CD14-positive monocyte (primary cell): ENCODE results near the gene SATB2. TPM values are rescaled to one million over a fixed set of nuclear protein-coding genes. Genes with fewer than 3 reads are reported as not detected.

Experiments
- DNase-seq, 3 donors: peaks; one replicate each; pipeline ENCODE4 v3.0.0-alpha.2; 2011 to 2022
- H2AFZ ChIP-seq: 2 replicates; pipeline ENCODE4 v1.6.0; 2012; ENCODE audit warnings: mild to moderate bottlenecking, low read depth, low read length, inconsistent platforms; ENCODE audit not compliant: insufficient read depth, poor library complexity, severe bottlenecking
- H3K27ac ChIP-seq, 2 donors: 1 replicate in 1 of 2; 2 replicates in 1 of 2; pipeline ENCODE4 v1.5.1; 2012 to 2013; ENCODE audit warnings: low read length in 2 of 2, control low read depth in 1 of 2, inconsistent platforms in 1 of 2, low read depth in 1 of 2, mild to moderate bottlenecking in 1 of 2
- H3K27me3 ChIP-seq, 2 donors: one replicate each; pipeline versions ENCODE4 v1.6.0 to v1.6.1; 2011 to 2013; ENCODE audit warnings: low read length in 2 of 2; ENCODE audit not compliant: control insufficient read depth in 2 of 2, insufficient read depth in 2 of 2
- H3K36me3 ChIP-seq, 2 donors: replicated peaks in 1 of 2; 1 replicate in 1 of 2; 2 replicates in 1 of 2; pipeline versions ENCODE4 v1.5.1 to v1.6.1; 2012 to 2013; ENCODE audit warnings: low read length in 2 of 2, control low read depth in 1 of 2, inconsistent platforms in 1 of 2, mild to moderate bottlenecking in 1 of 2; ENCODE audit not compliant: insufficient read depth in 2 of 2, control insufficient read depth in 1 of 2
- H3K4me1 ChIP-seq, 2 donors: 1 replicate in 1 of 2; 2 replicates in 1 of 2; pipeline versions ENCODE4 v1.5.1 to v1.6.1; 2012 to 2013; ENCODE audit warnings: low read length in 2 of 2, control low read depth in 1 of 2, inconsistent platforms in 1 of 2, mild to moderate bottlenecking in 1 of 2, moderate library complexity in 1 of 2; ENCODE audit not compliant: insufficient read depth in 2 of 2, control insufficient read depth in 1 of 2
- H3K4me2 ChIP-seq: replicated peaks from 2 replicates; pipeline ENCODE3; 2012; ENCODE audit warnings: low read length, moderate library complexity, mild to moderate bottlenecking; ENCODE audit not compliant: poor library complexity, severe bottlenecking; ENCODE audit errors: extremely low read depth
- H3K4me3 ChIP-seq, 3 experiments: fragments of 200-600 bp in 1 of 3; sonication (generic) in 1 of 3; replicated peaks in 1 of 3; 1 replicate in 2 of 3; 2 replicates in 1 of 3; pipeline ENCODE4 v1.5.1; 2011 to 2013; ENCODE audit warnings: low read length in 3 of 3, mild to moderate bottlenecking in 3 of 3, control low read depth in 2 of 3, low read depth in 2 of 3, inconsistent platforms in 1 of 3, moderate library complexity in 1 of 3
- H3K79me2 ChIP-seq: 2 replicates; pipeline ENCODE4 v1.6.0; 2012; ENCODE audit warnings: mild to moderate bottlenecking, control low read depth, inconsistent platforms, low read length, moderate library complexity; ENCODE audit not compliant: insufficient read depth
- H3K9ac ChIP-seq: 2 replicates; pipeline ENCODE4 v1.6.0; 2017; ENCODE audit warnings: low read length, mild to moderate bottlenecking; ENCODE audit not compliant: insufficient read depth, poor library complexity, severe bottlenecking
- H3K9me3 ChIP-seq, 2 donors: replicated peaks in 1 of 2; 1 replicate in 1 of 2; 2 replicates in 1 of 2; pipeline versions ENCODE4 v1.5.1 to v1.6.1; 2012 to 2013; ENCODE audit warnings: low read length in 2 of 2, control low read depth in 1 of 2; ENCODE audit not compliant: control insufficient read depth in 1 of 2, insufficient read depth in 1 of 2
- H4K20me1 ChIP-seq: 2 replicates; pipeline ENCODE4 v1.6.0; 2012; ENCODE audit warnings: mild to moderate bottlenecking, low read length, control low read depth, moderate library complexity; ENCODE audit not compliant: insufficient read depth
- H3K27ac Mint-ChIP-seq, 7 donors: one replicate each; pipeline ENCODE4 v1.8.0; 2020; ENCODE audit warnings: mild to moderate bottlenecking in 7 of 7, mixed read lengths in 7 of 7, moderate library complexity in 6 of 7, inconsistent platforms in 2 of 7
- H3K27me3 Mint-ChIP-seq, 3 donors: one replicate each; pipeline ENCODE4 v1.8.0; 2021 to 2022; ENCODE audit warnings: low read depth in 3 of 3, mild to moderate bottlenecking in 3 of 3, mixed read lengths in 3 of 3, moderate library complexity in 3 of 3, inconsistent platforms in 1 of 3
- H3K36me3 Mint-ChIP-seq, 2 donors: one replicate each; pipeline ENCODE4 v1.8.0; 2020; ENCODE audit warnings: mixed read lengths in 2 of 2, inconsistent platforms in 1 of 2, mild to moderate bottlenecking in 1 of 2
- H3K4me1 Mint-ChIP-seq: one replicate; pipeline ENCODE4 v1.8.0; 2020; ENCODE audit warnings: mild to moderate bottlenecking, mixed read lengths
- H3K4me3 Mint-ChIP-seq, 2 donors: one replicate each; pipeline ENCODE4 v1.8.0; 2020; ENCODE audit warnings: mild to moderate bottlenecking in 2 of 2, mixed read lengths in 2 of 2, moderate library complexity in 1 of 2
- H3K9me3 Mint-ChIP-seq, 7 donors: one replicate each; pipeline ENCODE4 v1.8.0; 2020 to 2022; ENCODE audit warnings: mixed read lengths in 7 of 7, mild to moderate bottlenecking in 6 of 7, moderate library complexity in 6 of 7, inconsistent platforms in 2 of 7
- WGBS: methylation state at CpG from one replicate; pipeline ENCODE4 v1.1.5; 2013; ENCODE audit warnings: missing lambda C conversion rate; ENCODE audit not compliant: insufficient coverage; 5-methylcytosine and 5-hydroxymethylcytosine counted together
- intact Hi-C, 2 donors: fragments of 100-400 bp; cut with micrococcal nuclease; formaldehyde crosslinking; loops; one replicate each; pipeline versions ENCODE4 v1.15.0 to v1.15.1; 2023
- polyA plus RNA-seq, 3 donors: library from polyadenylated mRNA; depleted of rRNA in 1 of 3; unstranded in 2 of 3; stranded (reverse) in 1 of 3; fragments of 300-500 nt in 2 of 3; fragments of >200 nt in 1 of 3; fragmentation: Illumina TruSeq in 2 of 3; gene quantifications; 1 replicate in 2 of 3; 2 replicates in 1 of 3; pipeline ENCODE4 v1.2.3, GENCODE V29; 2012 to 2021
- TF ChIP-seq, protein P1 (sequence below): fragments of 200-600 bp; IDR thresholded peaks from one replicate; pipeline ENCODE4 v1.8.0; 2022; ENCODE audit warnings: antibody characterized with exemption, mild to moderate bottlenecking

SATB2 gene
- polyA plus RNA-seq, 3 donors, result 0.13 to 0.69 (median 0.14) TPM

DNA sequence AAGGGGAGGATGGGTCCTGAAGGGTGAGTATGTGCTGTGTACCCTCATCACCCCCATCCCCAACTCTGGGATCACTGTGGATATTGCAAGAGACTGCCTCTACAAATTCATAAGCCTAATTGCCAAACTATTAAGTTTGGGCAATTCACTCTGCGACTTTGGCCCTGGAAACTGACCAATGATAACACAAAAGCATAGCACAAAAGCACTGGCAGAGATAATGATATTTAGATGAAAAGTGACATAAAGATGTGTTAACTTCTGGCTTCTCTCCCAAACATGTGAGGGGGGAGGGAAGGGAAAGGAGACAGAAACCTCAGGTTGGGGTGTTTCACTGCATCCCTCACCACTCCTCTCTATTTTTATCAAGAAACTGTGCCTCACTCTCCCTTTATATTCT, 150.3 kb downstream of the SATB2 start:
- no peak overlapping the region for H3K9ac ChIP-seq
- DNase-seq, result no peak
- Mint-ChIP-seq H3K9me3 (peaks cover 0 to 2% (median 0%) of the 10 kb centered on the region in 7 donors), H3K4me3 (no peak overlapping the region), H3K27me3 (no peaks in the 10 kb centered on the region), H3K27ac (no peak overlapping the region), H3K4me1 (no peaks in the 10 kb centered on the region), H3K36me3 (no peaks in the 10 kb centered on the region)
- no peaks in the 10 kb centered on the region for H4K20me1 ChIP-seq
- no peak overlapping the region for H3K4me3 ChIP-seq
- no peaks in the 10 kb centered on the region for H3K9me3 ChIP-seq
- H3K4me1 ChIP-seq, result no peaks in the 10 kb centered on the region
- no CpG with 5 or more reads among the region's 1 CpG for WGBS
- no peak overlapping the region for H3K4me2 ChIP-seq
- no peaks in the 10 kb centered on the region for H3K27me3 ChIP-seq
- H3K36me3 ChIP-seq, result no peaks in the 10 kb centered on the region
- no peak overlapping the region for H2AFZ ChIP-seq
- intact Hi-C loops, result no loop called here
- TF ChIP-seq, protein P1, sequence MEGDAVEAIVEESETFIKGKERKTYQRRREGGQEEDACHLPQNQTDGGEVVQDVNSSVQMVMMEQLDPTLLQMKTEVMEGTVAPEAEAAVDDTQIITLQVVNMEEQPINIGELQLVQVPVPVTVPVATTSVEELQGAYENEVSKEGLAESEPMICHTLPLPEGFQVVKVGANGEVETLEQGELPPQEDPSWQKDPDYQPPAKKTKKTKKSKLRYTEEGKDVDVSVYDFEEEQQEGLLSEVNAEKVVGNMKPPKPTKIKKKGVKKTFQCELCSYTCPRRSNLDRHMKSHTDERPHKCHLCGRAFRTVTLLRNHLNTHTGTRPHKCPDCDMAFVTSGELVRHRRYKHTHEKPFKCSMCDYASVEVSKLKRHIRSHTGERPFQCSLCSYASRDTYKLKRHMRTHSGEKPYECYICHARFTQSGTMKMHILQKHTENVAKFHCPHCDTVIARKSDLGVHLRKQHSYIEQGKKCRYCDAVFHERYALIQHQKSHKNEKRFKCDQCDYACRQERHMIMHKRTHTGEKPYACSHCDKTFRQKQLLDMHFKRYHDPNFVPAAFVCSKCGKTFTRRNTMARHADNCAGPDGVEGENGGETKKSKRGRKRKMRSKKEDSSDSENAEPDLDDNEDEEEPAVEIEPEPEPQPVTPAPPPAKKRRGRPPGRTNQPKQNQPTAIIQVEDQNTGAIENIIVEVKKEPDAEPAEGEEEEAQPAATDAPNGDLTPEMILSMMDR, result no peak
- no peaks in the 10 kb centered on the region for H3K79me2 ChIP-seq
- H3K27ac ChIP-seq, result no peak overlapping the region

DNA sequence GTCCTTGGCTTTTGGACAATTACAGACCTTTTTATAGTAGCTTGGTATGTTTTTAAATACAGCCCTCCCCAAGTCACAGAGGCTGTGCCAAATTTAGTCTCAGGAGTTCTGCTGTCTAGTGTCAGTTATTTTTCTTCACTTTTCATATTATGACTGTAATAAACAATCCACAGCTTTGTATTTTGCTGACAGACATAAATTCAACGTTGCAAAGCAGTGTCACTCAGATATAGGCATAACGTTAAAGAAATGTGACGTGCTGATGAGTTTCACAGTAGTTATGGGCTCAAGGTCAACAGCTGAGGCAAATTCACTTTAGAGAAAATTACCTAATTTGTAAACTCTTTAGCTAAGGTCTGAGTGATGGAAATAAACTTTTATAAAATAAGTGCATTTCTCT, 151.6 kb downstream of the SATB2 start:
- TF ChIP-seq, protein P1, result no peak
- H3K4me2 ChIP-seq, result no peak overlapping the region
- WGBS, result no CpG with 5 or more reads among the region's 3 CpGs

More for the DNA sequence above, 151.6 kb downstream of the SATB2 start:
- Histone ChIP-seq H3K4me3 (no peak overlapping the region), H4K20me1 (no peaks in the 10 kb centered on the region), H3K36me3 (no peaks in the 10 kb centered on the region), H3K27ac (no peak overlapping the region), H3K4me1 (no peaks in the 10 kb centered on the region), H3K79me2 (no peaks in the 10 kb centered on the region), H2AFZ (no peak overlapping the region), H3K9ac (no peak overlapping the region), H3K9me3 (no peaks in the 10 kb centered on the region), H3K27me3 (no peaks in the 10 kb centered on the region)
- H3K9me3 Mint-ChIP-seq, result peaks cover 0 to 2% (median 0%) of the 10 kb centered on the region in 7 donors
- intact Hi-C loops, result no loop called here
- H3K36me3 Mint-ChIP-seq, result no peaks in the 10 kb centered on the region
- H3K27me3 Mint-ChIP-seq, result no peaks in the 10 kb centered on the region
- no peak for DNase-seq
- H3K27ac Mint-ChIP-seq, result no peak overlapping the region
- no peaks in the 10 kb centered on the region for H3K4me1 Mint-ChIP-seq
- no peak overlapping the region for H3K4me3 Mint-ChIP-seq
